GM19328 (cell line): Measurements from ENCODE around the gene SMIM10L1.

Experiments
- ATAC-seq: cut with Tn5 transposase; IDR thresholded peaks from one replicate; pipeline ENCODE4 v1.9.1; 2021; ENCODE audit warnings: mild to moderate bottlenecking, moderate library complexity; ENCODE audit not compliant: unreplicated experiment

SMIM10L1 gene

DNA sequence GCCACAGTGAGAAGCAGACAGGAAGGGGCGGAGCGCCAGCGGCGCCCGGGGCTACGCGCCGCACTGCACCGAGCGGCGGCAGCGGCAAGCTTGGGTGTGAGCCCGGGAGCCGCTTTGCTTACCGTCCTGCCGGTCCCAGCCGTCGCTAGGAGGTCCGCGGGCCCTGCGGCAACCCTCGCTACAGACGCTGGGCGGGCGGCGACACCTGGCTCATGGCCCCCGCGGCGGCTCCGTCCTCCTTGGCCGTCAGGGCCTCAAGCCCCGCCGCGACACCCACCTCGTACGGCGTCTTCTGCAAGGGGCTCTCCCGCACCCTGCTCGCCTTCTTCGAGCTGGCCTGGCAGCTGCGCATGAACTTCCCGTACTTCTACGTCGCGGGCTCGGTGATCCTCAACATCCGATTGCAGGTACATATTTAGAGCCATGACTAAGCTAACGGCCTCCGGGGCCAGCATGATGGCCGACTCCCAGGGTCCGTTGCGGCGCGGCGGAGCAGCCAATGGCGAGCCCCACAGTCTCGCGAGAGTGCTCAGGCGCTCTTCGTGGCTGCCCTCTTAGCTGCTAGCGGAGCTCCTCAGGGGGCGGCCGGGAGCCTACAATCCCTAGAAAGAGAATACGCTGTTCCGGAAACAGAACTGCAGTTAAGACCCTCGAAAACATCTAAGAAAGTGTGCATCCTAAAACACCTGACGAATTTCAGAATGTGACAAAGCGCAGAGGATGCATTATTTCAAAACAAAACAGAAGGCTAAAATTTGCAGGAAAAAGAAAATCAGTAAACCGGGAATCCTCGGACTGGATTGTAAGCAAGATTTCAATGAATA lies at the start of gene SMIM10L1:
Gene SMIM10L1, plus strand, starts transcription at position 50 of the 824 bp plus-strand sequence. Its CDS starts 163 bp downstream, at position 213.
- ATAC-seq, result peak; percentile 95

DNA sequence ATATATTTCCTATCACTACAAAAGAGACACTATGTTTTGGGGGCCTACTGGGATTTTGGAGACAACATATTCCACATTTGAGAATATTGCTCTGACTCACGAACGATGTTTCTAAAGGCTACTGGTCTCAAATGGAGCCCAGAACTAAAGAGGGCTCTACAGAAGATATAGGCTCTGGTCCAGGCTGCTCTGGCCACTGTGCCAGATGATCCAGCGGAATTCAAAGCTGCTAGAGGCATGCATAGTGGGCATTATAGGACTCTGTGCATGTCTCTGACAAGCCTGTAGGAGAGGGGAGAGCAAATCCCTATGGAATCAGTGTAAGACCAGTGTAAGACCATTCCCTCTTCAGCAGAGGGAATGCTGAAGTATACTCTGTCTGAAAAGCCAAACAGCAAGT lies 40.6 kb upstream of the SMIM10L1 start:
- no peak for ATAC-seq

DNA sequence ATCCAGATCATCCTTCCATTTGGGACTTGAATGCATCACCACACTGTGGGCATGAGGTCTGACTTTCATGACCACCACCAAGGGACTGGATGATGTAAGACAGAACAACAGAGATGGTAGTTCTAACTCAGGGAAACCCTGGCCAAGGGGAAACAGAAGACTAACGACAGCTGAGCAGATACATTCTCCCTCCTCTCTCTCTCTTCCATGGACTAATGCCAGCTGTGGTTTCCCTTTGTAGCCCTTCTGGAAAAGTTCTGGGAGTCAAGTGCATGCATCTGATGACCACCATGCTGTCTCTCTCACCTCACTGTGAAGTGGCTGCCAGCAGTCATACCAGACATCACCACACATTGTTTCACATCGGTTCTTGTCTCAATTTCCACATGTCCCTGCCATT lies 40.0 kb upstream of the SMIM10L1 start:
- ATAC-seq, result no peak

DNA sequence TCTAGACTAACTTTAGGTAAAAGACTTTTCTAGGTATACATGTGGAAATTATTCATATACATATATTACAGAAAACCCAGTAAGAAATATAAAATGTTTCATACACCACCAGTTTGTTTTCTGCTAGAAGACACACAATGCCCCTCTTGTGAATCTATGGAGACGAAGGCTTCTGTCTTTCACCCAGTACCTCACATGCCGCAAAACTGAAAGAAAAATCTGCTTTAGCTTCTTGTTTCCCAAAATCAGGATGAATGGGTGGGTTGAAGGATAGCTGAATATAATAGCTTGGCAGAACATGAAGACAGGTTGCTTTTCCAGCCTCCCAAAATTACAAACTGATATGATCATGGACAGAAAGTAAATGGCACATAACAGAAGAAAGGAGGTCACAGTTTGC lies 37.8 kb upstream of the SMIM10L1 start:
- ATAC-seq, result no peak

DNA sequence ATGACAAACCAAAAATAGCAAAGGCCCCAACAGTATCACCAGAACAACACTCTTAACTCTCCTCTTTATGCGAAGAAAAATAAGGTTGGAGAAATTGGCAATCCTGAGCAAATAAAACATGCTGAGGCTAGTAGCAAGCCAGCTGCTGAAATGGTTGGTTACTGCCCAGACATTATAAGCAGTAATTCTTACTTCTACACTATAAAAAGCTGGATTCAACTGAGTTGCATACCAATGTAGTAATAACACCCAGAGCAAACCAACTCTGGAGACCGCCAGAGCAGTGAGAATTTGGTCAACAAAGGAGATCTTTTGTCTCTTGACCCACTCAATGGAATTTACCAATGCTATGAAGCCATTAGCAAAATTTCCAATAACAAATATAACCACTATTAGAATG lies 37.2 kb upstream of the SMIM10L1 start:
- ATAC-seq, result no peak

DNA sequence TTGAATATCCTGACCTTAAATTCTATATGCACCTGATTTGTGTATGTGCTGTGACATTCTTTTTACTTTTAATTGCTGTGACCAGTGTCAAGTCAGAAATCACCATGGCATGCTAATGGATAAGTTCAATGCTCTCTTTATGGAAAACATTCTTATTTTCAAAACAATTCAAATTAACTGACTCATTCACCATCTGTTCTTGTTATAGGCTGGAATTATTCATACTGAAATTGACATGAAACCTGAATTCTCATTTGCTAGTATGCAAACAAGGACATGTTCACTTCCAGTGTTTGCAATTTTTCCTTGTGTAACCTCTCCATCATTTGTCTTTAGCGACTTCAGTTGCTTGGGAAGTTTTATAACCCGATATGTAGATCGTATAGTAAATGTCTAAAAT lies 36.7 kb upstream of the SMIM10L1 start, which contains the start of gene TAS2R30:
Gene TAS2R30, minus strand, starts transcription at position 340 of the 400 bp plus-strand sequence. CDS start 400 bp downstream, outside the sequence.
- no peak for ATAC-seq

DNA sequence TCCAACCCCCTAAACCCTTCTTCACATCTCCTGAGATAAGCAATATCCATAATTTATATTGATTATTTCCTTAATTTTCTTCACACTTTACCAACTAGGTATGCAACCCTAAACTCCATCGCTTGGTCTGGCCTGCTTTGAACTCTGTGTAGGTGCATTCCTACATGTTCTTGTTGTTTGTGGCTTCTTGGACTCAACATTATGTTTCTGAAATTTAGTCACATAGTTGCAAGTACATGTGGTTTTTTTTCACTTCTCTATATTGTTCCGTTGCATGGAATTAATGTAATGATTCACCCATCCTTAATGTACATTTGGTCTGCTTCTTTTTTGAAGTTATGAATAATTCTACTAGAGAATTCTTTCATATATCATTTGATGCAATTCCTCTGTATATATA lies 34.9 kb upstream of the SMIM10L1 start:
- no peak for ATAC-seq

DNA sequence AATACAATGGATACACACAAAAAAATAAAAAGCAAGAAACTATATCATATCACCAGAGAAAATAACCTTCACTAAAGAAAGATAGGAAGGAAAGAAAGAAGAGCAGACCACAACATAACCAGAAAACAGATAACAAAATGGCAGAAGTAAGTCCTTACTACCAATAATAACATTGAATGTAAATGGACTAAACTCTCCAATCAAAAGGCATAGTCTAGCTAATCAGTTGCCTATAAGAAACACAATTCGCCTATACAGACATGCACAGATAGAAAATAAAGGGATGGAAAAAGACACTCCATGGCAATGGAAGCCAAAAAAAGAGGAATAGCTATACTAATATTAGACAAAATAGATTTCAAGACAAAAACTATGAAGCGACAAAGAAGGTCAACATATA lies 27.6 kb upstream of the SMIM10L1 start:
- no peak for ATAC-seq

DNA sequence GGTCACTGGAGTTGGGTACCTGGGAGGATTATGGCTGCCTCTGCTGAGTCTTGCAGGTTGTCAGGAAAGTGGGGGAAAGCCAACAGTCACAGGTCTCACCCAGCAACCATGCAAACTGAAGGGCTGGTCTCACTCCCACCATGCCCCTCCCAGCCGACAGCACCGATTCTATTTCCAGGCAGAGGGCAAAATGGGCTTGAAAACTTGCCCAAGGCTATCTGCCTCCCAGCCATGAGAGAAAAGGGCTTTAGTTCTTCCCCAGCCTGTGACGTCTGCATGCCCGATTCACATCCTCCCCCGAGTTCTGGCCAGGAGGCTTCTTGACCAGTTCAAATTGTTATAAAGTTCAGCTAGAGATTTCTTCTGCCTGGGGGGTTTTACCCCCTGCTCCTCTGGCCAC lies 26.7 kb upstream of the SMIM10L1 start:
- no peak for ATAC-seq

DNA sequence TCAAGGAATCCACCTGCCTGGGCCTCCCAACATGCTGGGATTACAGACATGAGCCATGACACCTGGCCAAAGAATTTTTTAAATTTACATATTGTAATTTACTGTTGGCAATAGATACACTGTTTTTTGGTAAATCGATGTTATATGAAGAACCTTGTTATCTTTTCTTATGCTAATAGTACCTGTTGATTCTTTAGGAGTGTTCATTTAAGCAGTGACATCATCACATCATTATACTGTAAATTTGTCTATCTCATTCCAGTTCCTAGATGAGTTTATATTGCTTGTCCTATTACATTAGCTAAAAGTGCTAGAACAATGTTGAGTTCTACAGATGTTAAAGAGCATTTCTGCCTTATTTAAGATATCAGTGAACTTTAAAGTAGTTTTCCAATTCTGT lies 23.6 kb upstream of the SMIM10L1 start:
- ATAC-seq, result no peak

DNA sequence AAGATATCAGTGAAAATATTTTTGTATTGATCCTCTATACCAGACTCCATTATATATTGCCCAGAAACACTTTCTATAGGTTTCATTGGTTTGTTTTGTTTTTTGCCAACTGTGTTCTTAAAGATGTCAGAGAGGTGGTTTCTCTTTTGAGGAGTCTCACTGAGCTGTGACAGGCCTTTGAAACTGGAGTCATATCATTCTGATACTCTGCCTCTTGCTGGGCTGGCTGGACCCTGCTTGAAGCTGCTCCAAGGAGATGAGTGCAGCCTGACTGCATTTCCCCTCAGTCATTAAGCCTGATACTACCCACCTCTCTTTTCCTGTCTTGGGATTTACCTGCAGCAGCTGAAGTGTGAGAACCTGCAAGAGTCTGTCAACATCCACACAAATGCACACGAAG lies 20.2 kb upstream of the SMIM10L1 start:
- ATAC-seq, result no peak

DNA sequence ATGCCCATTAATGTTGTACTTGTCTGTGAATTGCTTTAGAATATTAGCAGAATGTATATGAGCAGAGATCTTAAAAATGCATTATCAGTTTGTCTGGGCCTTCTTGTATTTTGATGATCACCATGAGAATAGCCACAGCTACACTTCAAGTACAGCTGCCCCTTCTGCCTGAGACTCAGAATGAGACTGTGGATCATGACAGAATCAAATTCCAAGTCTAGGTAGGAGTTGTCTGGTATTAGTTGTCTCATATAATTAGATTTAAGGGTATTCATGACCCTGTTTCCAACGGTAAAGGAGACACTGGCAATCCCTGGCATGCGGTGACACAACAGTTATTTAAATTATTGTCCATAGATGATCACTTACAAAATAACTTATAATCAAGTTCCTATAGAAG lies 18.3 kb upstream of the SMIM10L1 start:
- ATAC-seq, result no peak

DNA sequence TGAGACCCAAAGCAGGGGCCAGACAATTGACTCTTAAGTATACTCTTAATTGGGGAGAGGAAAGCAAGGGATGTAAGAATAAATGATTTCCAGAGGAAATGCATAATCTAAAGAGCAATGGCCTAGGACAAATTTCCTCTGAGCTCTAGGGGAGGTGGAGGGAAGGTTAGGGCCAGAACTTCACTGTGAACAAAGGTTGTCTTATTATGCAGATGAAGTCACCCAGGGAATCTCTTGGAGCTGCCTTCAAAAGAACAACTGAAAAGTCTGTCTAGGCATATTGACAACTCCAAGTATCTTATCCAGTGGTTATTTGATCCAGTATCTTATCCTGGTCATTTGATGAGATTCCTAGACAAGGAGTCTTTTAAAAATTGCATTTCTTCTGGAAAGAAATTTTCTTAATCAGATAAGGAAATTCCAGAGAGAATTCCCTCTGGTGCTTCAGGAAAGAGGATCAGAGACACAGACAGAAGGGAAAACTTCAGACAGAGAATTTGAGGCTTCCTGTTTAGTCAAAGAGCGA lies 16.5 kb upstream of the SMIM10L1 start:
- no peak for ATAC-seq

DNA sequence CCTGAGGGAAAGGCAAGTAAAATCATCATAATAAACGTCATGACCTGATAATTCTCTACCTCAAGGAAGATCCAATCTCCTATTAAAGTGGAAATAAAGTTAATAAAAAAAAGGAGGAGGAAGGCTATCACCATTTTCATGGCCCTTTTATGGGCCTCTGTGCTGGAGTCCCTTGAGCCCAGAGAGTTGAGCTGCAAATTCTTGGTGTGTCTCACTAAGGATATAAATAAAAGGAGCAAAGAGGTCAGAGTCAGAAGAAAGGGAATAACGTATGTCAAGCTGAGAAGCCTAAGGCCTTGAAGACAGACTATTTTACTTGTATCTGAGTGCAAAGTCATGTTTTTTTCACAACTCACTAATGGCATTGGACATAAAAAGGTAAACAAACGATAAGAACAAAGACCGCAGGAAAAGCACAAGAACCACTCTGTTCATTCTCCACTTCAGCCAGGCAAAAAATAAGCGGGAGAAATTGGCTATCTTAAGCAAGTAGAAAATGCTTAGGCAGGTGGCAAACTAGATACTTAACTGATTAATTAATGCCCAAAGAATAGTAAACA lies 12.0 kb upstream of the SMIM10L1 start:
- ATAC-seq, result no peak

DNA sequence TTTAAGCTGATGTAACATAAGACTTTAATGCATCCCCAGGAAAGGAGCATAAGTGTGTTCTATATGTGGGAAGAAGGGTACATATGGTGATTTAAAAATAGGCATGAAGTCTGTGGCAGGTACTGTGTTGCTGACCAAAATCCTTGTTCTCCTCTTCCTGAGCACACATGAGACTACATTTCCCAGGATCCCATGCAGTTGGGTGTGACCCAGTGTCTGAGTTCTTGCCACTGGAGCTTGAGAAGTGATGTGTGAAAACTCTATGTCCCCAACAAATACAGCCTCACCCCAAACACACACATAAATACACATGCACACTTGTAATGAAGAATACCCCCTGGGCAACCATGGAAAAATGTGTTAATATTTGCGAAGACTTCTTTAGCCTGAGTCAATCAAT lies 8.5 kb upstream of the SMIM10L1 start:
- no peak for ATAC-seq

DNA sequence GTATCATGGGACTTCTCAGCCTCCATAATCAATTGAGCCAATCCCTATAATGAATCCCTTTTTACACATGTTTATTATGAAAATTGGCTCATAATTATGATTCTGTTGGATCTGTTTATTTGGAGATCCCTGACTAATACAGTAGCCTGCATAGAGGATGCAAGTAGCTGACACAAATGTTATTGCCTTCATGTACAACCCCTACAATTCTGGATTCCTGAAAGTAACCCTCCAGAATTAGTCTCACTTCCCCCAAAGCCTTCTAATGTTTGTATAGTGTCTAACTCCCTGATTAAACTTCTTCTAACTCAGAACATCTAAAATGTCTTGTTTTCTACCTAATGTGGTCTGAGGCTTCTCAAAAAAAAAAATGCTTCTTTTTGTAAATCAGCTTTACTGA lies 6.6 kb upstream of the SMIM10L1 start:
- ATAC-seq, result no peak

DNA sequence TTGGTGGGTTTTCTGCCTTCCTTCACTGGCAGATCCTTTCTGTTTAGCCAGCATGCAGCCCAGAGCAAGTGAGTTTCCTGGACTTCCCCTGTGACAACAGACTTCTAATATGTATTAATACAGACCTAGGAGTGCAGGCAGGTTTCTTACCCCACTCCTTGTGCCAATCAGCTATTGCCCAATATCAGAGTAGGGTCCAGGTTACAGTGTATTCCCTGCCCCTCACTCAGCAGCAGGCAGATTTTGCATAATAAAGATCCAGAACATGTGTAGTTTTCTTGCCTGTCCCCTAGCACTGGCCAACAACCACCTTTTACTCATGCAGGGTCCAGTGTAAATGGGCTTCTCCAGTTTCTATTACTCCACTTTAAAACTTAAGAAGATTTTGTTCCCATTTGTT lies 4.7 kb upstream of the SMIM10L1 start:
- no peak for ATAC-seq

DNA sequence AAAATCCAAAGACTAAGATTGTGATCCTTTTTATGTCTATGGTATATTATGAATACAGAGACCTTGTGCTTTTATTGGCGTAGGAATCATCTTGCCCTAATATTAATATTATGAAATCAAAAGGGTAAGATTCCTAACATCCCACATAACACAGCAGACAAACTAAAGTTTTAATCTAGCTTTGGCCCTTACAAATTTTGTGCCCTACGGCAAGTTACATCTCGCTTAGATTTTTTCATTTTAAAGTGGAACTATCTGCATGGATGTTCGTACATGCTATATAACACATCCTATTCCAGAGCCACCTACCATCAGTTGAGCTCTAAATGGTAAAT lies 217 bp upstream of the SMIM10L1 start:
- ATAC-seq, result no peak

DNA sequence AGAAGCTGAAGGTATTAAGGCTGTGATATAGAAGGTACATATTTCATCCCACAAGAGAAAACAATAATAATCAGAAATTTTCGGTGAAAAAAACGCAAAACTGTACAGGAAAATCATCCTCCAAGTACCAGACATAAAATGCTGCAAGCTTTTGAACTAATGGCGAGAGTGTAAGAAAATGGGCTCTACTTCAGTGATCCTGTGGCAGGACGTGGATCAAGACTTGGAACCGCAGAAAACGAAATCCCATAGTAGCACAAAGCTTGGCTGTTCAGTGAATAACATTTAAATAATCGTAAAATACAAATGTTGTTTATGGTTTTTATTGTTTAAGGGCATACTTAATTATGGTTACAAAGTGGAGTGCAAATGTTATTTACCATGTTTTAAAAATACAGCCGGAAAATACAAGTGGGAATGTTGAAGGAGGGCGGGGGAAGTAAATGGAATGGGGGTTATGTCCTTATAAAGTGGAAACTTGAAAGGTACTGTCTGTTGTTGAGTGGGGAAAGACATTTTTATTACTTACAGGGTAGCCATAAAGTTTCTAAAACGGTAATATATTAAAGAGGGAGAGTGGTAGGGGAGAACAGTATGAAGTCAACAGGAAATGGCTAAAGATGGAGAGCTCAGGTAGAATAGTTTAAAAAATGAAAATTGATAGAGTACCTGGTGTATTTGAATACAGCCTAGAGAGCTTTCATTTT lies 1.1 kb downstream of the SMIM10L1 start:
- ATAC-seq, result no peak

DNA sequence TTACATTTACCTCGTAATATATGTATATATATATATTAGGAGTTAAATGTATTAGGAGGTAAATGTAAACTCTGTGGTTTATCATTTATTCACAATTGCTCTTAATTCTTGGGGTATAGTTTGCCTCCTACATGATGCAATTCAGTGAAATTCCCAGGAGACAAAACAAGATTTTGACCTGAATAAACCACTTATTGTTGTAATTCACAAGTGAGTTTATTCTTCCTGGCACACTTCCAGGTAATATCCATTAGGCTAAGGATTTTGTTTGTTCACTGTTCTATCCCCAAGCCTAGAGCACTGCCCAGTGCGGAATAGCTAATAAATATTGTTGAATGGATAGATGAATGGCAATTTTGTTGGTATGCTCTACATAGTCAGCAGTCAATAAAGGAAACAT lies 3.0 kb downstream of the SMIM10L1 start:
- no peak for ATAC-seq

DNA sequence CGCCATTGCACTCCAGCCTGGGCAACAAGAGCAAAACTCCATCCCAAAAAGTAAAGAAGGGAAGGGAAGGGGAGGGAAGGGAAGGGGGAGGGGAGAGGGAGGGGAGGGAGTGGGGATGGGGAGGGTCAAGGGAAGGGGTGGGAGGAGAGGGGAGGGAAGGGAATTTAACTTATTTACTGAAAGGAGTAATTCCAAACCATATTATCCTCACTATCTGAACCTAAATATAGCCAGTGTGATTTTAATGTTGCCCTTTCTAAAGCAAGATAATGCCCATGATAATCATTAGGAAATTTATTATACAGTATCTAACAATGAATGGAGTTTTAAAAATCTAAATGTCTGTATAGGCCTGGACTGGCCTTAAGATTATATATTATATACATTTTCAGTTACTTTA lies 7.3 kb downstream of the SMIM10L1 start:
- no peak for ATAC-seq

DNA sequence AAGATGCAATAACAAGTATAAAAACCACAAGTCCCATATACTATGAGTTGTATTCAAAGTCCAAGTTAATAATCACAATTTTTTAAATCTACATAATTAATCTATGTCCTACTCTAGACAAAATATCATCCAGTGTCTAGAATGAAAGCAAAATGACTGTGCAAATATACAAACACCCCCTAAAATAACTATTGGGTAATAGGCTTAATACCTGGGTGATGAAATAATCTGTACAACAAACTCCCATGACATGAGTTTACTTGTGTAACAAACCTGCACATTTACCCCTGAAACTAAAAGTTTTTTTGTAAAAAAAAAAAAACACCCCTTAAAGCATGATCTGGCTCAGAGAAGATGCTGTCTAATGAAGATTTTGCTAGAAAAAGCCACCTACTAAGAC lies 11.5 kb downstream of the SMIM10L1 start:
- ATAC-seq, result no peak
